DOHH2 (cell line): ENCODE measurements around the gene ACKR3.

Experiments
- H3F3A ChIP-seq: fragments of 200-600 bp; sonication (generic), shearing (Covaris generic); 2 replicates; pipeline ENCODE4 v1.6.0; 2016; ENCODE audit warnings: antibody characterized with exemption, mild to moderate bottlenecking; ENCODE audit not compliant: control insufficient read depth, insufficient read depth
- H3K27ac ChIP-seq: fragments of 200-600 bp; sonication (generic); 2 replicates; pipeline ENCODE4 v1.5.1; 2014; ENCODE audit warnings: low read depth, mild to moderate bottlenecking, low read length, moderate library complexity
- H3K27me3 ChIP-seq: fragments of 200-600 bp; sonication (generic); 2 replicates; pipeline ENCODE4 v1.6.1; 2014; ENCODE audit warnings: mild to moderate bottlenecking, low read length, mixed read lengths; ENCODE audit not compliant: control insufficient read depth
- H3K36me3 ChIP-seq: fragments of 200-600 bp; sonication (generic); 2 replicates; pipeline ENCODE4 v1.6.1; 2014; ENCODE audit warnings: mild to moderate bottlenecking, low read length, moderate library complexity, mixed read lengths; ENCODE audit not compliant: control insufficient read depth
- H3K4me1 ChIP-seq: fragments of 200-600 bp; sonication (generic); 2 replicates; pipeline ENCODE4 v1.6.1; 2014; ENCODE audit warnings: mild to moderate bottlenecking, low read length, mixed read lengths; ENCODE audit not compliant: control insufficient read depth
- H3K4me2 ChIP-seq: fragments of 200-600 bp; sonication (generic); 2 replicates; pipeline ENCODE4 v1.6.0; 2014; ENCODE audit warnings: mild to moderate bottlenecking, low read length, moderate library complexity
- H3K4me3 ChIP-seq: fragments of 200-600 bp; sonication (generic); 2 replicates; pipeline ENCODE4 v1.5.1; 2014; ENCODE audit warnings: mild to moderate bottlenecking, low read length, mixed read lengths
- H3K79me2 ChIP-seq: fragments of 200-600 bp; sonication (generic); 2 replicates; pipeline ENCODE4 v1.6.1; 2014; ENCODE audit warnings: mild to moderate bottlenecking, low read length, mixed read lengths; ENCODE audit not compliant: control insufficient read depth
- H3K9me2 ChIP-seq: fragments of 200-600 bp; sonication (generic); replicated peaks from 2 replicates; pipeline ENCODE4 v1.6.1; 2014; ENCODE audit warnings: mild to moderate bottlenecking, low read length, mixed read lengths; ENCODE audit not compliant: control insufficient read depth
- H3K9me3 ChIP-seq: fragments of 200-600 bp; sonication (generic); 2 replicates; pipeline ENCODE4 v1.6.1; 2014; ENCODE audit warnings: antibody characterized with exemption, low read length, mixed read lengths; ENCODE audit not compliant: control insufficient read depth, insufficient read depth
- H4K20me1 ChIP-seq: fragments of 200-600 bp; sonication (generic); 2 replicates; pipeline ENCODE4 v1.6.0; 2014; ENCODE audit warnings: low read depth, mild to moderate bottlenecking, antibody characterized with exemption, low read length, moderate library complexity; ENCODE audit not compliant: control insufficient read depth, insufficient read depth
- EZH2phosphoT487 ChIP-seq: fragments of 200-600 bp; sonication (generic); IDR thresholded peaks from 2 replicates; pipeline ENCODE4 v1.6.1; 2017; ENCODE audit warnings: borderline replicate concordance, mild to moderate bottlenecking, antibody characterized with exemption, low read length, moderate library complexity, mixed read lengths
- TF ChIP-seq, protein P1 (sequence below): fragments of 200-600 bp; sonication (generic); IDR thresholded peaks from one replicate; pipeline ENCODE4 v1.5.1; 2014; ENCODE audit warnings: antibody characterized with exemption, mild to moderate bottlenecking, low read depth, low read length; ENCODE audit not compliant: poor library complexity, severe bottlenecking

The ACKR3 gene

DNA sequence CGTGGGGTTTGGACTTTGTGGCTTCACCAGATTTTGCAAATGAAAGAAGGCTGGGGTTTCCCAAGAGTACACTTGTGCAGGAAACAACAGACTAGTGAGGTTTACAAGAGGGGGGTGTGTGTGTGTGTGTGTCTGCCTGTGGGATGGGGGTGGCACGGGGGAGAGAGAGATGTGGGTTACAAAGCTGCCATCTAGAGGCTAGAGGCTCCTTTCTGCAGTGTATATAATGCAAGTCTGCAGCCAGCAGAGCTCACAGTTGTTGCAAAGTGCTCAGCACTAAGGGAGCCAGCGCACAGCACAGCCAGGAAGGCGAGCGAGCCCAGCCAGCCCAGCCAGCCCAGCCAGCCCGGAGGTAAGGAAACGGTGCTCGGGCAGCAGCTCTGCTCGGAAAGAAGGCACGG, at the start of gene ACKR3:
Gene ACKR3 (plus strand): TSS at position 253 of the 401 bp plus-strand sequence. CDS start 10,641 bp downstream, outside the sequence.
- Histone ChIP-seq H3K79me2 (no peaks in the 10 kb centered on the region), H3K9me2 (no peaks in the 10 kb centered on the region), H3K4me2 (peak within 1 kb of the TSS; percentile 97), H3K4me3 (peak within 1 kb of the TSS; percentile 68), H3K27ac (peak within 1 kb of the TSS; percentile 71), H4K20me1 (no peaks in the 10 kb centered on the region), H3F3A (peaks cover 22% of the 10 kb centered on the region), H3K36me3 (no peaks in the 10 kb centered on the region), H3K9me3 (no peaks in the 10 kb centered on the region), H3K4me1 (peaks cover 75% of the 10 kb centered on the region), H3K27me3 (no peaks in the 10 kb centered on the region)
- TF ChIP-seq, protein P1, sequence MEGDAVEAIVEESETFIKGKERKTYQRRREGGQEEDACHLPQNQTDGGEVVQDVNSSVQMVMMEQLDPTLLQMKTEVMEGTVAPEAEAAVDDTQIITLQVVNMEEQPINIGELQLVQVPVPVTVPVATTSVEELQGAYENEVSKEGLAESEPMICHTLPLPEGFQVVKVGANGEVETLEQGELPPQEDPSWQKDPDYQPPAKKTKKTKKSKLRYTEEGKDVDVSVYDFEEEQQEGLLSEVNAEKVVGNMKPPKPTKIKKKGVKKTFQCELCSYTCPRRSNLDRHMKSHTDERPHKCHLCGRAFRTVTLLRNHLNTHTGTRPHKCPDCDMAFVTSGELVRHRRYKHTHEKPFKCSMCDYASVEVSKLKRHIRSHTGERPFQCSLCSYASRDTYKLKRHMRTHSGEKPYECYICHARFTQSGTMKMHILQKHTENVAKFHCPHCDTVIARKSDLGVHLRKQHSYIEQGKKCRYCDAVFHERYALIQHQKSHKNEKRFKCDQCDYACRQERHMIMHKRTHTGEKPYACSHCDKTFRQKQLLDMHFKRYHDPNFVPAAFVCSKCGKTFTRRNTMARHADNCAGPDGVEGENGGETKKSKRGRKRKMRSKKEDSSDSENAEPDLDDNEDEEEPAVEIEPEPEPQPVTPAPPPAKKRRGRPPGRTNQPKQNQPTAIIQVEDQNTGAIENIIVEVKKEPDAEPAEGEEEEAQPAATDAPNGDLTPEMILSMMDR, result peak; percentile 89
- no peak for TF ChIP-seq EZH2phosphoT487

DNA sequence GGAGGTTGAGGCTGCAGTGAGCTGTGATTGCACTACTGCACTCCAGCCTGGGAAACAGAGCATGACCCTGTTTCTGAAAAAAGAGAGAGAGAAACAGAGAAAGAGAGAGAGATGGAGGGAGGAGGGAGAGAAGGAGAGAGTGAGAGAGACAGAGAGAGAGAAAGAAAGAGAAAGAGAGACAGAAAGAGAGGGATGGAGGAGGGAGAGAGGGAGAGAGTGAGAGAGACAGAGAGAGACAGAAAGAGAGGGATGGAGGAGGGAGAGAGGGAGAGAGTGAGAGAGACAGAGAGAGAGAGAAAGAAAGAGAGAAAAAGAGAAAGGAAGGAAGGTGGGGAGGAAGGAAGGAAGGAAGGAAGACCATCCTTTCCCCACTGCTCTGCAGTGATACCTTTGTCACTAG, 48.1 kb upstream of the ACKR3 start:
- TF ChIP-seq EZH2phosphoT487, result no peak
- TF ChIP-seq, protein P1, result no peak
- Histone ChIP-seq H3K79me2 (no peaks in the 10 kb centered on the region), H3K27ac (no peak overlapping the region), H3K9me2 (no peaks in the 10 kb centered on the region), H3K9me3 (no peaks in the 10 kb centered on the region), H3K4me3 (no peak overlapping the region), H4K20me1 (no peaks in the 10 kb centered on the region), H3K27me3 (no peaks in the 10 kb centered on the region), H3K4me1 (peaks cover 29% of the 10 kb centered on the region), H3F3A (no peaks in the 10 kb centered on the region), H3K4me2 (no peak overlapping the region), H3K36me3 (no peaks in the 10 kb centered on the region)

DNA sequence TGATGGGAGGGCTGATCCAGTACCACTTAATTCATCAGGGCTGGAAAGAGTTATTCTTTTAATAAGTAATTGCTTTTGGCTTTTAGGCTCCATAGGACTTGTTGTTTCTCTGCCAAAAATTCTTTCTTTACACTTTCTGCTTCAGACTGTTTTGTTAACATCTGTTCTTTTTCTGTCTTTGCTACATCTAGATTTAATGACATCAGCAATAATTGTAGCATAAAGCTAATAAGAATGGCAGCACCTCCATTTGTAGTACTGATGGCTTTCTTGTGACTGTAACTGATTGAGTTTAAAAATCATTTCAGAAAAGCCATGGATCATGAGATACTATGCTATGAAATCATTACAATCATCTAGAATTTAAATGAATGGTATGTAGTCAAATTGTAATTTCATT, 46.4 kb upstream of the ACKR3 start:
- H3K4me1 ChIP-seq, result peaks cover 14% of the 10 kb centered on the region
- no peaks in the 10 kb centered on the region for H4K20me1 ChIP-seq
- no peaks in the 10 kb centered on the region for H3K36me3 ChIP-seq
- no peaks in the 10 kb centered on the region for H3F3A ChIP-seq
- no peaks in the 10 kb centered on the region for H3K27me3 ChIP-seq
- no peak overlapping the region for H3K4me3 ChIP-seq
- H3K4me2 ChIP-seq, result no peak overlapping the region
- H3K9me2 ChIP-seq, result no peaks in the 10 kb centered on the region
- no peak overlapping the region for H3K27ac ChIP-seq
- no peaks in the 10 kb centered on the region for H3K9me3 ChIP-seq
- H3K79me2 ChIP-seq, result no peaks in the 10 kb centered on the region
- TF ChIP-seq, protein P1, result no peak
- TF ChIP-seq EZH2phosphoT487, result no peak
